Suprapubic skin (tissue), 4 donors: ENCODE measurements around the gene REV3L. TPM values are rescaled to one million over a fixed set of nuclear protein-coding genes. Genes with fewer than 3 reads are reported as not detected.
A peak's percentile ranks its signal among the peaks of the same experiment; 100 is the strongest.

Experiments
- DNase-seq, 2 donors: peaks; one replicate each; pipeline ENCODE4 v3.0.0-alpha.2; 2019; ENCODE audit warnings: low spot score in 2 of 2
- H3K27ac ChIP-seq: fragments of 200-600 bp; sonication (generic); one replicate; pipeline ENCODE4 v1.5.1; 2019
- H3K27me3 ChIP-seq: fragments of 200-600 bp; sonication (generic); one replicate; pipeline ENCODE4 v1.5.1; 2019
- H3K36me3 ChIP-seq: fragments of 200-600 bp; sonication (generic); one replicate; pipeline ENCODE4 v1.5.1; 2019
- H3K4me1 ChIP-seq: fragments of 200-600 bp; sonication (generic); one replicate; pipeline ENCODE4 v1.5.1; 2019
- H3K4me3 ChIP-seq: fragments of 200-600 bp; sonication (generic); one replicate; pipeline ENCODE4 v1.5.1; 2019; ENCODE audit warnings: mild to moderate bottlenecking
- H3K9me3 ChIP-seq: fragments of 200-600 bp; sonication (generic); one replicate; pipeline ENCODE4 v1.5.1; 2019
- CTCF ChIP-seq, 2 donors: fragments of 200-600 bp in 1 of 2; fragments of 450-650 bp in 1 of 2; sonication (generic) in 1 of 2; IDR thresholded peaks; one replicate each; pipeline ENCODE4 v1.5.1; 2016 to 2019; ENCODE audit warnings: antibody characterized with exemption in 2 of 2, mild to moderate bottlenecking in 1 of 2, moderate library complexity in 1 of 2
- EP300 ChIP-seq: sonication (generic); formaldehyde crosslinking; IDR thresholded peaks from one replicate; pipeline ENCODE4 v1.6.1; 2017; ENCODE audit warnings: antibody characterized with exemption
- POLR2A ChIP-seq, 2 donors: fragments of 450-650 bp; IDR thresholded peaks; one replicate each; pipeline ENCODE4 v1.6.1; 2017; ENCODE audit warnings: antibody characterized with exemption in 2 of 2, mild to moderate bottlenecking in 2 of 2, moderate library complexity in 2 of 2
- POLR2AphosphoS5 ChIP-seq, 3 donors: sonication (generic); formaldehyde crosslinking; IDR thresholded peaks; one replicate each; pipeline ENCODE4 v1.6.1; 2017; ENCODE audit warnings: antibody characterized with exemption in 3 of 3
- WGBS: methylation state at CpG from one replicate; pipeline ENCODE4 v1.1.5; 2018; 5-methylcytosine and 5-hydroxymethylcytosine counted together
- total RNA-seq, 4 donors: library from RNA; depleted of rRNA; stranded (reverse); fragments of >200 nt; gene quantifications; one replicate each; pipeline ENCODE4 v1.1.0, GENCODE V29; 2016

Gene REV3L
- total RNA-seq, 4 donors from 2014 or later, result 15.7 to 47.5 (median 21.5) TPM

GRCh38 chr6:111417181-111417585 is 65.8 kb downstream of the REV3L start:
- H3K27ac ChIP-seq, result peak overlapping the region; percentile 21
- no peaks in the 10 kb centered on the region for H3K27me3 ChIP-seq
- DNase-seq, result no peak
- H3K36me3 ChIP-seq, result peaks cover 8% of the 10 kb centered on the region
- peak in 2 of 3 donors; percentile 22 to 23 for TF ChIP-seq POLR2AphosphoS5 (IDR thresholded peaks at IDR 0.05)
- TF ChIP-seq CTCF (IDR thresholded peaks at IDR 0.05), result no peak
- H3K9me3 ChIP-seq, result no peaks in the 10 kb centered on the region
- no peak overlapping the region for H3K4me3 ChIP-seq
- WGBS, result 32% methylated on average over 2 of the region's 2 CpGs
- peaks cover 16% of the 10 kb centered on the region for H3K4me1 ChIP-seq

- TF ChIP-seq POLR2AphosphoS5 (IDR thresholded peaks at IDR 0.05), result no peak
- TF ChIP-seq EP300, result no peak
- no peak for TF ChIP-seq CTCF (IDR thresholded peaks at IDR 0.05)
- TF ChIP-seq POLR2A (IDR thresholded peaks at IDR 0.05), result no peak
Measured at GRCh38 chr6:111416529-111416928, 66.5 kb downstream of the REV3L start.

GRCh38 chr6:111414373-111414772 is 68.6 kb downstream of the REV3L start:
- Histone ChIP-seq H3K4me1 (peaks cover 16% of the 10 kb centered on the region), H3K9me3 (no peaks in the 10 kb centered on the region), H3K36me3 (peaks cover 16% of the 10 kb centered on the region), H3K27me3 (no peaks in the 10 kb centered on the region), H3K27ac (no peak overlapping the region), H3K4me3 (no peak overlapping the region)
- no peak for TF ChIP-seq EP300
- TF ChIP-seq POLR2AphosphoS5 (IDR thresholded peaks at IDR 0.05), result no peak
- no peak for TF ChIP-seq POLR2A (IDR thresholded peaks at IDR 0.05)
- no peak for TF ChIP-seq CTCF (IDR thresholded peaks at IDR 0.05)
- WGBS, result 88% methylated on average over 1 of the region's 1 CpG
- DNase-seq, result no peak

More at GRCh38 chr6:111416529-111416928, 66.5 kb downstream of the REV3L start:
- H3K36me3 ChIP-seq, result peaks cover 8% of the 10 kb centered on the region
- H3K9me3 ChIP-seq, result no peaks in the 10 kb centered on the region
- no peaks in the 10 kb centered on the region for H3K27me3 ChIP-seq
- H3K4me3 ChIP-seq, result no peak overlapping the region
- DNase-seq, result no peak
- H3K27ac ChIP-seq, result no peak overlapping the region
- H3K4me1 ChIP-seq, result peaks cover 16% of the 10 kb centered on the region

GRCh38 chr6:111411978-111412566 is 70.9 kb downstream of the REV3L start:
- WGBS, result 75% methylated on average over 4 of the region's 4 CpGs
- Histone ChIP-seq H3K9me3 (no peaks in the 10 kb centered on the region), H3K27ac (no peak overlapping the region), H3K4me1 (peaks cover 6% of the 10 kb centered on the region), H3K27me3 (no peaks in the 10 kb centered on the region), H3K4me3 (no peak overlapping the region), H3K36me3 (peaks cover 29% of the 10 kb centered on the region)
- no peak for DNase-seq
- TF ChIP-seq POLR2AphosphoS5 (IDR thresholded peaks at IDR 0.05), result no peak
- no peak for TF ChIP-seq EP300
- TF ChIP-seq CTCF (IDR thresholded peaks at IDR 0.05), result no peak
- no peak for TF ChIP-seq POLR2A (IDR thresholded peaks at IDR 0.05)

GRCh38 chr6:111411046-111411445 is 72.0 kb downstream of the REV3L start:
- Histone ChIP-seq H3K9me3 (no peaks in the 10 kb centered on the region), H3K27me3 (no peaks in the 10 kb centered on the region), H3K4me3 (no peak overlapping the region), H3K27ac (no peak overlapping the region), H3K4me1 (no peaks in the 10 kb centered on the region), H3K36me3 (peaks cover 32% of the 10 kb centered on the region)
- no peak for DNase-seq
- WGBS, result 83% methylated on average over 4 of the region's 4 CpGs
- TF ChIP-seq POLR2A (IDR thresholded peaks at IDR 0.05), result no peak
- TF ChIP-seq POLR2AphosphoS5 (IDR thresholded peaks at IDR 0.05), result no peak
- TF ChIP-seq EP300, result no peak
- no peak for TF ChIP-seq CTCF (IDR thresholded peaks at IDR 0.05)
